Tibial nerve (tissue), 4 donors: ENCODE data around the gene TDP2.

Experiments used
- CTCF ChIP-seq, 5 experiments: fragments of 200-600 bp in 3 of 5; fragments of 450-650 bp in 2 of 5; sonication (generic) in 3 of 5; IDR thresholded peaks; one replicate each; pipeline ENCODE4 v1.5.1; 2016 to 2019; ENCODE audit warnings: antibody characterized with exemption in 5 of 5, mild to moderate bottlenecking in 3 of 5, moderate library complexity in 2 of 5
- EP300 ChIP-seq, 2 donors: sonication (generic); formaldehyde crosslinking; IDR thresholded peaks; one replicate each; pipeline ENCODE4 v1.6.1; 2017; ENCODE audit warnings: antibody characterized with exemption in 2 of 2, mild to moderate bottlenecking in 1 of 2
- POLR2A ChIP-seq, 2 donors: fragments of 450-650 bp; IDR thresholded peaks; one replicate each; pipeline ENCODE4 v1.6.1; 2017; ENCODE audit warnings: antibody characterized with exemption in 2 of 2, mild to moderate bottlenecking in 2 of 2, moderate library complexity in 2 of 2

GRCh38 chr6:24710519-24711303 lies 44.0 kb upstream of the TDP2 start:
- no peak for TF ChIP-seq POLR2A (IDR thresholded peaks at IDR 0.05)
- no peak for TF ChIP-seq EP300 (IDR thresholded peaks at IDR 0.05)
- TF ChIP-seq CTCF (IDR thresholded peaks at IDR 0.05), result no peak
